Stimulated activated CD4-positive, alpha-beta T cell treated with anti-CD3 and anti-CD28 coated beads, Interleukin-15, amount 100 ng/mL, for 24 hours (primary cell): ENCODE measurements around the gene NFATC1.
A peak's percentile ranks its signal among the peaks of the same experiment; 100 is the strongest.
"Not testable (repeated sequence)": the region's sequence is repeated elsewhere in the genome, so short reads cannot be mapped to it uniquely, and the experiment has no call there.

Experiments
- DNase-seq: peaks from one replicate; pipeline ENCODE4 v3.0.0-alpha.2; 2020

Gene NFATC1

GRCh38 chr18:79494936-79495335 is 99.2 kb downstream of the NFATC1 start:
- DNase-seq: no peak

- no peak for DNase-seq
Observed at GRCh38 chr18:79495591-79496071, 99.9 kb downstream of the NFATC1 start.

- no peak for DNase-seq
Observed at GRCh38 chr18:79496237-79496977, 100.7 kb downstream of the NFATC1 start.

GRCh38 chr18:79496978-79497637 is 101.4 kb downstream of the NFATC1 start:
- no peak for DNase-seq

- DNase-seq: no peak
Observed at GRCh38 chr18:79497638-79498081, 101.9 kb downstream of the NFATC1 start.

GRCh38 chr18:79498662-79499061 is 102.9 kb downstream of the NFATC1 start:
- no peak for DNase-seq

- no peak for DNase-seq
Observed at GRCh38 chr18:79501006-79501405, 105.3 kb downstream of the NFATC1 start.

GRCh38 chr18:79502782-79503181 is 107.1 kb downstream of the NFATC1 start:
- DNase-seq: no peak

GRCh38 chr18:79503406-79503805 is 107.7 kb downstream of the NFATC1 start:
- DNase-seq: no peak

GRCh38 chr18:79504034-79504433 is 108.3 kb downstream of the NFATC1 start:
- peak; percentile 45 for DNase-seq

- DNase-seq: peak; percentile 37
Observed at GRCh38 chr18:79504495-79504894, 108.8 kb downstream of the NFATC1 start.

- DNase-seq: not testable (repeated sequence)
Observed at GRCh38 chr18:79505465-79505864, 109.7 kb downstream of the NFATC1 start.

GRCh38 chr18:79506191-79507075 is 110.7 kb downstream of the NFATC1 start:
- DNase-seq: no peak

GRCh38 chr18:79507076-79507545 is 111.4 kb downstream of the NFATC1 start:
- DNase-seq: peak; percentile 39

- peak; percentile 50 for DNase-seq
Observed at GRCh38 chr18:79507546-79508480, 112.1 kb downstream of the NFATC1 start.

GRCh38 chr18:79508565-79509535 is 113.1 kb downstream of the NFATC1 start:
- no peak for DNase-seq

- DNase-seq: no peak
Observed at GRCh38 chr18:79509536-79509930, 113.8 kb downstream of the NFATC1 start.

- DNase-seq: no peak
Observed at GRCh38 chr18:79510046-79510685, 114.4 kb downstream of the NFATC1 start.

GRCh38 chr18:79510731-79511241 is 115.1 kb downstream of the NFATC1 start:
- DNase-seq: peak; percentile 1

GRCh38 chr18:79511271-79511670 is 115.5 kb downstream of the NFATC1 start:
- peak; percentile 0 for DNase-seq
